Activated T-cell treated with anti-CD3 and anti-CD28 coated beads, Interleukin-2, amount 50 U/mL, for 4 hours (primary cell): ENCODE measurements around the gene IMMP2L. TPM values are rescaled to one million over a fixed set of nuclear protein-coding genes. Genes with fewer than 3 reads are reported as not detected.

Experiments
- ATAC-seq, 2 donors: fragments of 200-7000 bp; cut with Tn5 transposase; one replicate each; pipeline ENCODE4 v1.10.0; 2021
- DNase-seq: peaks from one replicate; pipeline ENCODE4 v3.0.0-alpha.2; 2020
- H3K27me3 Mint-ChIP-seq: one replicate; pipeline ENCODE4 v1.8.0; 2021; ENCODE audit warnings: low read depth, mixed read lengths
- H3K36me3 Mint-ChIP-seq: one replicate; pipeline ENCODE4 v1.8.0; 2022; ENCODE audit warnings: mixed read lengths; ENCODE audit not compliant: insufficient read depth
- H3K4me1 Mint-ChIP-seq: one replicate; pipeline ENCODE4 v1.8.0; 2021; ENCODE audit warnings: low read depth, mixed read lengths
- H3K4me3 Mint-ChIP-seq: one replicate; pipeline ENCODE4 v1.8.0; 2021; ENCODE audit warnings: mild to moderate bottlenecking, moderate library complexity, mixed read lengths
- H3K9me3 Mint-ChIP-seq: one replicate; pipeline ENCODE4 v1.8.0; 2021; ENCODE audit warnings: mixed read lengths
- total RNA-seq, 3 donors: library from RNA; stranded (reverse); gene quantifications; one replicate each; pipeline ENCODE4 v1.2.1, GENCODE V29; 2021

The IMMP2L gene
- total RNA-seq, 3 donors from 2014 or later: 18.7 to 22.9 (median 19.2) TPM

GRCh38 chr7:111003883-111004282 is 558.4 kb downstream of the IMMP2L start:
- peak; percentile 44 to 59 for ATAC-seq
- no peaks in the 10 kb centered on the region for H3K27me3 Mint-ChIP-seq
- no peaks in the 10 kb centered on the region for H3K36me3 Mint-ChIP-seq
- DNase-seq: no peak
- peaks cover 4% of the 10 kb centered on the region for H3K9me3 Mint-ChIP-seq
- H3K4me3 Mint-ChIP-seq: no peak overlapping the region
- peaks cover 13% of the 10 kb centered on the region for H3K4me1 Mint-ChIP-seq

DNA sequence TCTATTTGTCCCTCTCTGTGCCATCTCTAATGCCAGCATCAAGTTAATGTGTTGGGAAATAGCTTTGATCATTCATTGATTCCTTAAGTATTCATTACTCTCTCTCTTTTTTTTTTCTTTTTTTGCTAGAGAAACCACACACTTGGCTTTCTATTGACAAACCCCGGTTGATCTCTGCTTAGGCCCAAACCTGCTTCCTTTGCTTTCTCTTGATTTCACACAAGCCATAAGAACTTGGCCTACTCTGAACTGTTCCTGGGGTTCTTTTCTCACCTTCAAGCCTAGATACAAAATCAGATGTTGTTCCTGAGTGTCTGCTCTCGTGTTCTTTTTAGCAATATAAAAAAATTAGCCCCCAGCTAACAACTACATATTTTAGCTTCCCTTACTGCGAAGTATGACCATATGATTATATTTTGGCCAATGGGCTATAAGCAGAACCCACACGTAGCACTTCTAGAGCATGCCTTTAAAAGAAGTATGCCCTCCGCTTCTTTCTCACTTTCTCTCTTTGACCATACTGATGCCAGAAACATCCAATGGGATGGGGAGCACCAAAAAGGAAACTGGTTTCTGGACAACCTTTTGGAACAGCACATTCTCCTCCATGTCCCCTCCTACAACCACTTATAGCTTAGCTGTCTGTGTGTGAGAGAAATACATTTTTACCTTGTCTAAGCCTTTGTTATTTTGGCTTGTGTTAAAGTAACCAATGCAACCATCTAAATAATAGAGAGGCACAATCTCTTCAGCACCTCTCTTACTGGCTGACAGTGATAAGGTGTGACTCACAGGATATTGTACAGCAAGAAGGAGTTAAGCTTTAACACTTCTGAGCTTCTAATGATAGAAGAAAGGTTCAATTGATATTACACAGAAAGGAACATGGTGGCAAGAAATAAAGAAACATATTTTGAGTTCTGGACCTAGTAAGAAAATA is 568.0 kb downstream of the IMMP2L start:
- ATAC-seq (peak; percentile 71 to 83), DNase-seq (no peak)
- peaks cover 2% of the 10 kb centered on the region for H3K9me3 Mint-ChIP-seq
- no peaks in the 10 kb centered on the region for H3K36me3 Mint-ChIP-seq
- no peaks in the 10 kb centered on the region for H3K27me3 Mint-ChIP-seq
- no peak overlapping the region for H3K4me3 Mint-ChIP-seq
- peaks cover 29% of the 10 kb centered on the region for H3K4me1 Mint-ChIP-seq

DNA sequence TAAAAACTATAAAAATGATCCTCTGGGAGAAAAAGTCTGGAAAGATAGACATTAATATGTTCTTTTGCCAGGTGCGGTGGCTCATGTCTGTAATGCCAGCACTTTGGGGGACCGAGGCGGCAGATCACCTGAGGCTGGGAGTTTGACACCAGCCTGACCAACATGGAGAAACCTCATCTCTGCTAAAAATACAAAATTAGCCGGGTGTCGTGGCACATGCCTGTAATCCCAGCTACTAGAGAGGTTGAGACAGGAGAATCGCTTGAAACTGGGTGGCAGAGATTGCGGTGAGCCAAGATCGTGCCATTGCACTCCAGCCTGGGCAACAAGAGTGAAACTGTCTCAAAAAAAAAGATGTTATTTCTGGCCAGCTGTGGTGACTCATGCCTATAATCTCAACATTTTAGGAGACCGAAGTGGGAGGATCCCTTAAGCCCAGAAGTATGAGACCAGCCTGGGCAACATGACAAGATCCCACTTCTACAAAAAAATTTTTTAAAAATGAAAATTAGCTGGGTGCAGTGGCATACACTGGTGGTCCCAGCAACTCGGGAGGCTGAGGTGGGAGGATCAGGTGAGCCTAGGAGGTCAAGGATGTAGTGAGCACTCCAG is 573.3 kb downstream of the IMMP2L start:
- Mint-ChIP-seq H3K9me3 (no peaks in the 10 kb centered on the region), H3K27me3 (no peaks in the 10 kb centered on the region), H3K4me1 (peaks cover 13% of the 10 kb centered on the region), H3K4me3 (no peak overlapping the region), H3K36me3 (no peaks in the 10 kb centered on the region)
- DNase-seq: no peak
- no peak for ATAC-seq

- ATAC-seq: no peak
- no peaks in the 10 kb centered on the region for H3K9me3 Mint-ChIP-seq
- no peaks in the 10 kb centered on the region for H3K36me3 Mint-ChIP-seq
- H3K4me1 Mint-ChIP-seq: peaks cover 7% of the 10 kb centered on the region
- no peaks in the 10 kb centered on the region for H3K27me3 Mint-ChIP-seq
- H3K4me3 Mint-ChIP-seq: no peak overlapping the region
- no peak for DNase-seq
Measured at GRCh38 chr7:110988348-110988747, 573.9 kb downstream of the IMMP2L start.

DNA sequence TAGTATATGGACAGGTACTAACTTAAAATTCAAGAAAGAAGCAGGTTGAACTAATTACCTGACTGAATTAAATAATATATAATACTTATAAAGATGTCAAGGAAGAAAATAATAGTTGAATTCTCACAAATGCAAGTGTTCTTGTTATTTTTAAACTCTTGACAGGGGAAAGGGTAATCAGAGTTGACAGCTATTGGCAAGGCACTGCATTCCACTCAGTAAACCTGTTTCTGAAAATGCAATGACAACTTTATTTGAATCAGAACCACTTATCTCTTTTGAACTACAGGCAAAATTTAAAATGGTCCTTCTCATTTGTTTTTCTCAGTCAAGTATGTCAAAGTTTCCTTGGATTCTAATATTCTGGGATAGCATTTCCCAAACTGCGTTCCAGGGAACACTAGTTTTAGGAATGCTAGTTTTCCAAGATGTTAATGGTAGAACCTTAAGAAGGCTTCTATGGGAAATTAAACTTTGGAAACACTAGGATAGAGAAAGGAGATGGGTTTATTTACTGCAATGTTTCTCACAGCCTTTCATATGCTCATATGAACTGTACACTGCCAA is 575.1 kb downstream of the IMMP2L start:
- no peak for ATAC-seq
- Mint-ChIP-seq H3K27me3 (no peaks in the 10 kb centered on the region), H3K36me3 (no peaks in the 10 kb centered on the region)

GRCh38 chr7:110983822-110984456 is 578.4 kb downstream of the IMMP2L start:
- H3K36me3 Mint-ChIP-seq: no peaks in the 10 kb centered on the region
- H3K4me3 Mint-ChIP-seq: no peak overlapping the region
- DNase-seq: no peak
- H3K4me1 Mint-ChIP-seq: peaks cover 6% of the 10 kb centered on the region
- no peaks in the 10 kb centered on the region for H3K27me3 Mint-ChIP-seq
- peak; percentile 38 to 43 for ATAC-seq
- no peaks in the 10 kb centered on the region for H3K9me3 Mint-ChIP-seq

More for the DNA sequence above, 575.1 kb downstream of the IMMP2L start:
- H3K4me1 Mint-ChIP-seq: no peaks in the 10 kb centered on the region
- no peak for DNase-seq
- H3K9me3 Mint-ChIP-seq: no peaks in the 10 kb centered on the region
- H3K4me3 Mint-ChIP-seq: no peak overlapping the region

- peak; percentile 84 for ATAC-seq
- H3K4me3 Mint-ChIP-seq: peak overlapping the region; percentile 4
- DNase-seq: no peak
- peaks cover 32% of the 10 kb centered on the region for H3K4me1 Mint-ChIP-seq
- no peaks in the 10 kb centered on the region for H3K9me3 Mint-ChIP-seq
- H3K27me3 Mint-ChIP-seq: no peaks in the 10 kb centered on the region
- H3K36me3 Mint-ChIP-seq: no peaks in the 10 kb centered on the region
Measured at GRCh38 chr7:110977127-110977737, 585.1 kb downstream of the IMMP2L start.

DNA sequence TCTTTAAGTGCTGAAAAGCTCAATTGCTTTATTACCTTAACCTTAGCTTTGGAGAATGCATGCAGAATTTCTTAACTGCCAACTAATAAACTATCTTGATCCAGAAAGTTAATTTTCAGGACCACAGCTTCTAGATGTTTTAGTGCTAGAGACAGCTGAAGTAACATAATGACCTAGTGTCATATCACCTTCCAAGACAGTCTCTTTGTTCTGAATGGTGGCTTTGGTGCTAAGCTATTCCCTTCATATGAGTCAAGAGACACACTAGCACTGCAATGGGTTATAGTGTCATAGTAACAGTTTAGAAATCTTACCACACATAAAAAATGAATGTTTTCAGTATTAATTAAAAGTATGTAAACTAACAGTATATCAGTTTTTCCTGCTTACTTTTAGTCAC is 586.8 kb downstream of the IMMP2L start:
- H3K9me3 Mint-ChIP-seq: no peaks in the 10 kb centered on the region
- H3K36me3 Mint-ChIP-seq: peaks cover 3% of the 10 kb centered on the region
- no peaks in the 10 kb centered on the region for H3K27me3 Mint-ChIP-seq
- H3K4me3 Mint-ChIP-seq: no peak overlapping the region
- DNase-seq: no peak
- peak in 1 of 2 donors; percentile 62 for ATAC-seq
- H3K4me1 Mint-ChIP-seq: peaks cover 30% of the 10 kb centered on the region

- Mint-ChIP-seq H3K4me3 (no peak overlapping the region), H3K36me3 (peaks cover 3% of the 10 kb centered on the region), H3K4me1 (peaks cover 29% of the 10 kb centered on the region), H3K27me3 (no peaks in the 10 kb centered on the region), H3K9me3 (no peaks in the 10 kb centered on the region)
- ATAC-seq (no peak), DNase-seq (no peak)
Measured at GRCh38 chr7:110974441-110974840, 587.9 kb downstream of the IMMP2L start.

DNA sequence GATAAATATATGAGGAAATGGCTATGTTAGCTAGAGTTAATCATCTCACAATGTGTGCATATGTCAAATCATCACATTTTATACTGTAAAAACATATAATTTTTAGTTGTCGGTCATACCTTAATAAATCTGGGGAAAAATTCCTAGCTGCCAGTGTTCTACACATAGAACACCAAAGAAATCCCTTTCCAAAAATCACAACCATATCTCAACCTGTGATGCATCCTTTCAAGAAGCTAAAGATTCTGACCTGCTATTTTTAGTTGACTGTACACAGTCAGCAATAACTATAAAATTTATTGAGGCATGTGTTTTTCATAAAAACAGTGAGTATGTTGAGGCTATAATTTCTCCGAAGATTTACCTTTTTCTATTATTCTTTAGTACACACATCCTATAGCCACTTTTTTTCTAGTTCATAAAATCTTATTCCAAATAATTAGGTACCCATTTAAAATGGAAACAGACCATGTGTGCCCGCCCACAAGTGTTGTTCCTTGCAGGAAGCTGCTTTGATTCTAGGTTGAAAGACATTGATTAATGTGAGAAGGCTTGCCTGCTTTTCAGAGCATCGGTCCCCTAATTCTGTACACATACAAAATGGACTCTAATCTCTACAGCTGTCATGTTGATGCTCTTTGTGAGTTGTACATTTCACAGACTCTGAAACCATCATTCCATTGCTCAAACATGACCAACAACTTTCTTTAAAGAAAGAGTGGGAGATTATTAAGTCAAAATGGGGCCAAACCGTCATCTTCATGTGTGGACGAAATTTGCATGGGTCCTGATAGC is 588.9 kb downstream of the IMMP2L start:
- peaks cover 25% of the 10 kb centered on the region for H3K4me1 Mint-ChIP-seq
- no peak for ATAC-seq
- no peak overlapping the region for H3K4me3 Mint-ChIP-seq
- H3K9me3 Mint-ChIP-seq: no peaks in the 10 kb centered on the region
- H3K27me3 Mint-ChIP-seq: no peaks in the 10 kb centered on the region
- no peak for DNase-seq
- peaks cover 3% of the 10 kb centered on the region for H3K36me3 Mint-ChIP-seq

GRCh38 chr7:110964775-110965174 is 597.5 kb downstream of the IMMP2L start:
- Mint-ChIP-seq H3K9me3 (no peaks in the 10 kb centered on the region), H3K27me3 (no peaks in the 10 kb centered on the region), H3K4me3 (no peak overlapping the region), H3K36me3 (peaks cover 3% of the 10 kb centered on the region), H3K4me1 (no peaks in the 10 kb centered on the region)
- DNase-seq: no peak
- ATAC-seq: no peak

DNA sequence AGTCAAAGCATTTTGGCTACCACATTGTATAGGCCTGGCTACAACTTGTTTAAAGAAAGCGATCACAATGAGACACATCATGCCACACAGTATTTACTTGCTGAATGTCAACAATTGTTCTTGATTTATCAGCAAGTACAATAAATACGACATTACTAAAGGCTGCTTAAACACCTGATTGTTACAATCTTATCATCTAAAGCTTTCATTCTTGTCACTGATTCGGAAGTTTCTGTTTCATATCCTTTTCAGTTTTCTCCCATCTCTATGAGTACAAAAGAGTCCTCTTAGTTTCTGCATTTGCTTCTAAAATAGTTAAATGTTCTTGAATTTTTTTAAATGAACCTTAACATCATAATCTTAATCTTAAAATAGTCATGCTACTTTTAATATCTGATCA is 599.5 kb downstream of the IMMP2L start:
- no peak for DNase-seq
- peaks cover 3% of the 10 kb centered on the region for H3K36me3 Mint-ChIP-seq
- no peak overlapping the region for H3K4me3 Mint-ChIP-seq
- H3K4me1 Mint-ChIP-seq: no peaks in the 10 kb centered on the region
- H3K27me3 Mint-ChIP-seq: no peaks in the 10 kb centered on the region
- no peak for ATAC-seq
- no peaks in the 10 kb centered on the region for H3K9me3 Mint-ChIP-seq

GRCh38 chr7:110962374-110962773 is 599.9 kb downstream of the IMMP2L start:
- no peak overlapping the region for H3K4me3 Mint-ChIP-seq
- ATAC-seq (no peak), DNase-seq (no peak)
- H3K9me3 Mint-ChIP-seq: no peaks in the 10 kb centered on the region
- no peaks in the 10 kb centered on the region for H3K27me3 Mint-ChIP-seq
- H3K36me3 Mint-ChIP-seq: peaks cover 3% of the 10 kb centered on the region
- H3K4me1 Mint-ChIP-seq: no peaks in the 10 kb centered on the region
